Thoracic aorta (tissue), 2 donors: ENCODE measurements around the gene PRDM16. TPM values are rescaled to one million over a fixed set of nuclear protein-coding genes. Genes with fewer than 3 reads are reported as not detected.
A peak's percentile ranks its signal among the peaks of the same experiment; 100 is the strongest.

Experiments
- ATAC-seq: fragments of 150-250 bp; one replicate; pipeline ENCODE4 v1.8.0; 2017; ENCODE audit warnings: low read depth; ENCODE audit not compliant: insufficient number of reproducible peaks, low FRiP score
- DNase-seq: peaks from one replicate; pipeline ENCODE4 v3.0.0-alpha.2; 2020; ENCODE audit warnings: low spot score
- H3K27ac ChIP-seq, 2 donors: fragments of 200-600 bp; sonication (generic); 1 replicate in 1 of 2; 2 replicates in 1 of 2; pipeline ENCODE4 v1.5.1; 2016; ENCODE audit warnings: mild to moderate bottlenecking in 2 of 2, moderate library complexity in 2 of 2
- H3K27me3 ChIP-seq: fragments of 200-600 bp; sonication (generic); replicated peaks from 2 replicates; pipeline ENCODE4 v1.6.0; 2016; ENCODE audit warnings: mild to moderate bottlenecking; ENCODE audit not compliant: insufficient read depth
- H3K36me3 ChIP-seq: fragments of 200-600 bp; sonication (generic); one replicate; pipeline ENCODE4 v1.5.1; 2016
- H3K4me1 ChIP-seq, 2 donors: fragments of 200-600 bp; sonication (generic); 1 replicate in 1 of 2; 2 replicates in 1 of 2; pipeline versions ENCODE4 v1.5.1 to v1.6.0; 2016; ENCODE audit warnings: low read depth in 2 of 2, mild to moderate bottlenecking in 1 of 2; ENCODE audit not compliant: control insufficient read depth in 1 of 2
- H3K4me3 ChIP-seq: fragments of 200-600 bp; sonication (generic); 2 replicates; pipeline ENCODE4 v1.5.1; 2016; ENCODE audit warnings: mild to moderate bottlenecking
- H3K9me3 ChIP-seq: fragments of 200-600 bp; sonication (generic); 2 replicates; pipeline ENCODE4 v1.5.1; 2016
- CTCF ChIP-seq: fragments of 200-600 bp; sonication (generic); IDR thresholded peaks from one replicate; pipeline ENCODE4 v1.5.1; 2019; ENCODE audit warnings: antibody characterized with exemption
- total RNA-seq, 2 donors: library from RNA; depleted of rRNA; stranded (reverse); fragments of >200 nt; gene quantifications; one replicate each; pipeline versions ENCODE4 v1.1.0 to v1.2.3, GENCODE V29; 2016

The PRDM16 gene
- total RNA-seq, 2 donors from 2014 or later = 68.9 to 85.4 TPM

GRCh38 chr1:3355894-3356826 lies 287.2 kb downstream of the PRDM16 start:
- no peaks in the 10 kb centered on the region for H3K9me3 ChIP-seq
- no peaks in the 10 kb centered on the region for H3K36me3 ChIP-seq
- H3K27ac ChIP-seq = peak overlapping the region; percentile 98 to 100
- DNase-seq = no peak
- TF ChIP-seq CTCF = no peak
- ATAC-seq = no peak
- peaks cover 53 to 79% of the 10 kb centered on the region in 2 donors for H3K4me1 ChIP-seq
- peak overlapping the region; percentile 56 for H3K4me3 ChIP-seq
- H3K27me3 ChIP-seq = no peaks in the 10 kb centered on the region

- no peaks in the 10 kb centered on the region for H3K27me3 ChIP-seq
- peak overlapping the region; percentile 56 for H3K4me3 ChIP-seq
- ATAC-seq (no peak), DNase-seq (no peak)
- no peaks in the 10 kb centered on the region for H3K9me3 ChIP-seq
- H3K4me1 ChIP-seq = peaks cover 46 to 78% of the 10 kb centered on the region in 2 donors
- no peaks in the 10 kb centered on the region for H3K36me3 ChIP-seq
- TF ChIP-seq CTCF = peak; percentile 18
- H3K27ac ChIP-seq = peak overlapping the region; percentile 98 to 100
Measured at GRCh38 chr1:3356827-3357460, 287.9 kb downstream of the PRDM16 start.

GRCh38 chr1:3357526-3358297 lies 288.7 kb downstream of the PRDM16 start:
- DNase-seq = no peak
- ATAC-seq = no peak
- Histone ChIP-seq H3K4me3 (peak overlapping the region; percentile 56), H3K36me3 (no peaks in the 10 kb centered on the region), H3K27ac (peak overlapping the region; percentile 98 to 100), H3K27me3 (no peaks in the 10 kb centered on the region), H3K9me3 (no peaks in the 10 kb centered on the region), H3K4me1 (peaks cover 42 to 78% of the 10 kb centered on the region in 2 donors)
- TF ChIP-seq CTCF = no peak

- TF ChIP-seq CTCF = no peak
- DNase-seq (no peak), ATAC-seq (no peak)
- no peak overlapping the region for H3K4me3 ChIP-seq
- peak overlapping the region in 1 of 2 donors; percentile 37 for H3K27ac ChIP-seq
- H3K36me3 ChIP-seq = no peaks in the 10 kb centered on the region
- peaks cover 26 to 78% of the 10 kb centered on the region in 2 donors for H3K4me1 ChIP-seq
- no peaks in the 10 kb centered on the region for H3K27me3 ChIP-seq
- H3K9me3 ChIP-seq = no peaks in the 10 kb centered on the region
Measured at GRCh38 chr1:3359351-3359750, 290.3 kb downstream of the PRDM16 start.
